Femur (tissue), 1 donor: ENCODE measurements around the gene MIPOL1.
"Not testable (repeated sequence)": the region's sequence is repeated elsewhere in the genome, so short reads cannot be mapped to it uniquely, and the experiment has no call there.

Experiments
- DNase-seq: peaks from one replicate; pipeline ENCODE4 v3.0.0-alpha.2; 2017

The MIPOL1 gene

DNA sequence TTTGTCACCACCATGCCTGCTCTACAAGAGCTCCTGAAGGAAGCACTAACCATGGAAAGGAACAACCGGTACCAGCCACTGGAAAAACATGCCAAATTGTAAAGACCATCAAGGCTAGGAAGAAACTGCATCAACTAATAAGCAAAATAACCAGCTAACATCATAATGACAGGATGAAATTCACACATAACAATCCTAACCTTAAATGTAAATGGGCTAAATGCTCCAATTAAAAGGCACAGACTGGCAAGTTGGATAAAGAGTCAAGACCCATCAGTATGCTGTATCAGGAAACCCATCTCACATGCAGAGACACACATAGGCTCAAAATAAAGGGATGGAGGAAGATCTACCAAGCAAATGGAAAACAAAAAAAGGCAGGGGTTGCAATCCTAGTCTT lies 97.5 kb downstream of the MIPOL1 start:
- not testable (repeated sequence) for DNase-seq

DNA sequence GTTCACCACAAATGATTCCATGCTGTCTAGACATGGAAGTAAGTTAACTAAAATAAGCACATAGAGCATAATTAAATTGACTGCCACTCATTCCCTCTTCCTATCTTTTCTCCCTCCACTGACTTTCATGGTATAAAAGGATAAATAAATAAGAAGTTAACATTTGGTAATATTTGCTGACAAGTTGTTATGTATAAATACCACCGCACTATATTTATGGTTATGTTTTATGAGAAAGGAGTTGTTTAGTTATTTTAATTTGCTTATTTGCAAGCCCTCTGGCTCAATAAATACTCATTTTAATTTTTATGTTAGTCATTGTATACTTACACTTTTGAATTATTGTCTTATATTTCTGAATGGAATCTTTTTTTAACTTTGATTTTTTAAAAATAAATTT lies 113.5 kb downstream of the MIPOL1 start:
- DNase-seq = no peak

DNA sequence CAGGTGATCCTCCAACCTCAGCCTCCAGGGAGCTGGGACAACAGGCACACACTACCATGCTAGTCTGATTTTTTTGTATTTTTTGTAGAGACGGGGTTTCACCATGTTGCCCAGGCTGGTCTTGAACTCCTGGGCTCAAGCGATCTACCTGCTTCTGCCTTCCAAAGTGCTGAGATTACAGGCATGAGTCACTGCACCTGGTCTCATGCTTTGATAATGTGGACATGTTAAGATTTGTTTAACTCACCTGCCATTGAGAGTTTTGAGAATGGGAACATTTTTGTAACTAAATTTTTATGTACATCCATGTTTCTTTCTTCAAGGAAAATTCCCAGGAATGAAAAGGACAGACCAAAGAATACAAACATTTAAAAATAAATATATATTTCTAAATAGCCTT lies 121.2 kb downstream of the MIPOL1 start:
- no peak for DNase-seq

DNA sequence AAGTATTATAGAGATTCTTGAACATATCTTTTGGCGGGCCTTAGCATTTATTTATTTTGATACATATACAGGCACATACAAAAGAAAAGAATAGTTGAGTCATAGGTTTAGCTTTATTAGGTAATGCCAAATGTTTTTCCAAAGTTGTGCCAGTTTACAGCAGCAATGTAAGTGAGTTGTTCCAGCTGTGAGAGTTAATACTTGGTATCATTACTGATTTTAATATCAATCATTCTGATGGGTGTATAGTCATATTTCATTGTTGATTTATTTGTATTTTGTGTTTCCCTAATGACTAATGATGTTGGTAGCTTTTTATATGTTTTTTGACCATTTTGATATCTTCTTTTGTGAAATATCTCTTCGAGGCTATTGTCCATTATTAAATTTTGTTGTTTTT lies 122.4 kb downstream of the MIPOL1 start:
- no peak for DNase-seq

DNA sequence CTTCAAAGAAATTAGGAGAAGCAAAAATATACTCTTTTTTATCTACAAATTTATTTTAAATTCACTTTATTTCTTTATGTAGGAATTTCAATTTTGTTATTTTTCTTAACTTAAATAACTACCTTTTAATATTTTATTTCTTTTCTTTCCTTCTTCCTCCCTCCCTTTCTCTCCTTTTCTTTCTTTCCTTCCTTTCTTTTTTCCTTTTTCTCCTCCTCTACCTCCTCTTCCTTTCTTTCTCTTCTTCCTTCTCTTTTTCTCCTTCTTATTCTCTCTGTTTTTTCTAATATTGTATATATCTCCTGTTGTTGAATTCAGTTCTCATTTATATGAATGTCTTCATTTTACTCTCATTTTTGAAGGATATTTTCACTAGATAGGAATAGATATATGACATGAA lies 127.6 kb downstream of the MIPOL1 start:
- DNase-seq = no peak

DNA sequence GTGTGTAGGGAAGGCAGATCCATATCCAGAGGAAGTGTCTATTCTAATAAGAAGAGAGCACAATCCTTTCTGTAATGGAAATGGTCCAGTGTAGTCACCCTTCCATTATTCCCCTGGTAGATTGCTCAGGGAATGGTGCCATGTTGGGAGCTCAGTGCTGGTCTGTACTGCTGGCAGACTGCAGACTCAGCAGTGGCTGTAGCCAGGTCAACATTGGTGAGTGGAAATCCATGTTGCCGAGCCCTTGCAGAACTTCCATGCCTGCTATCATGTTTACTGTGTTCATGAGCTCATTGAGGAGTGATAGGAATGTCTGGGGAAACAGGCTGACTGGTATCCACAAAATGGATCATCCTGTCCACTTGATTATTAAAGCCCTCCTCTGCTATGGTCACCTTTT lies 128.7 kb downstream of the MIPOL1 start:
- DNase-seq = no peak

DNA sequence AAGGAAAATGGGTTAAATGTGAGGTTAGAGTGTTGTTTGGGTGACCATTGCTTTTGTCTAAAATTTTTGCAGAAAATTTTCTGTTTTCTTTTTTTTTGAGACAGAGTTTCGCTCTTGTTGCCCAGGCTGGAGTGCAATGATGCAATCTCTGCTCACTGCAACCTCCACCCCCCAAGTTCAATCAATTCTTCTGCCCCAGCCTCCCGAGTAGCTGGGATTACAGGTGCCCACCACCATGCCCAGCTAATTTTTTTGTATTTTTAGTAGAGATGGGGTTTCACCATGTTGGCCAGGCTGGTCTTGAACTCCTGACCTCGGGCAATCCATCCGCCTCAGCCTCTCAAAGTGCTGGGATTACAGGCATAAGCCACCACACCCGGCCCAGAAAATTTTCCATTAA lies 130.2 kb downstream of the MIPOL1 start:
- DNase-seq = not testable (repeated sequence)

DNA sequence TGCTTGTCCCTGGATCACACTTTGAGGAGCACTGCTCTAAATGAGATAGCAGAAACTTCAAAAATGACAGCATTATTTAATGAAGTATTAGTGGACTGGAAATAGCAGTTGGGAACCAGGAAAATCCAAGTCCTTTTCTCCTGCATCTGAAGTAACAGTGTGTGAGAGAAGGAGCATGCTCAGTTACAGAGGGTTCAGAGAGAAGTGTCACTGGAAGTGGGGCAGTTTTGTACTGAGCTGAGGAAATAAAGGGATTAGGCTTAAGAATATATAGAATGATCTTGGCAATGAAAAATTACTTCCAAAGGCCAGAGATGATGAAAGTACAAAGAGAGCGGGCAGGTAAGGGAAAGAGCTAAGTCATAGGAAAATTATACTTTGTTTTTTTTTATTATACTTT lies 130.9 kb downstream of the MIPOL1 start:
- DNase-seq = no peak

DNA sequence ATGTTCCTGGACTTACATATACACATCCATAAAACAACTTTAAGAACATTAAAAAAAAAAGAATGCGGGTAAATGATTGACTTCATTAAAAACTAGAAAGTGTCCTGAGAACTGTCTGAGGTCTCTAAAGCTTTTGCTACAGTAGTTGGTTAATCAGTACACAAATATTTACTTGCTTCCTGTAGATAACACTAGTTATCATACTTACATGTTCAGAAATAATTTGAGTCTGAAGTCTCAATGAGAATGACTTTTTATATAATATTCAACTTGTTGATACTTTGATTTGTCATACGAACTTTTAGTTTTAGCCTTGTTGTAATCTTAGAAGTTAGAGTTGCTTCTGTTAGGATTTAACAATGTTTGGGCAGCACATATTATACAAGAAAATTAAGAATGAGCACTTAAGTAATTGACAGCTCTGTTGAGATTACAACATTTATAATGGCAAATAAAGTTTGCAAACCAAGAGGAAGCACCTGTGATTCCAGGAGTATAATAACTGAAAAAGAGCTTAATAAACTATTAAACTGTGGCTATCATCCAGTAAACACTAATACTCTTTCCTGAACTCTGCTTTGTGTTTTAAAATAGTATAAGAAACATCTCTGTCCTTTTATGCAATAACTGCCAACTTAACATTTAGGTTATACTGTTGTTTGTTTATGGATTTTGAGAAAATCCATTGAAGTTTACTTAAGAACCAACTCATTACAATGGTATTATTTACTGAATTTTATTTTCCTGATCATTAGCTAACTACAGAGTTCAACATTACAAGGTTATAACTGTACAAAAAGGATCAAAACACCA lies 131.7 kb downstream of the MIPOL1 start:
- no peak for DNase-seq

DNA sequence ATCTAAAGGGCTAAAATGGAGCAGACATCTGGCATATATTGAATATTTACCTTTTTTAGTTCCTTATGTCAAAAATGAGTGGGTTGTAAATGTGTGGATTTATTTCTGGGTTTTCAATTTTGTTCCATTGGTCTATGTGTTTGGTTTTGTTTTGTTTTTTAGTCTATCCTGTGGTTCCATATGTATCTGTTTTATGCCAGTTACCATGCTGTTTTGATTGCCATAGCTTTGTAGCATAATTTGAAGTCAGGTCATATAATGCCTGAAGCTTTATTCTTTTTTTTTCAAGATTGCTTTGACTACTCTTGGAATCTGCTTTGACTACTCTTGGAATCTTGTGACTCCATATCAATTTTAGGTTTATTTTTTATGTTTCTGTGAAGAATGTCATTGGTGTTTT lies 133.2 kb downstream of the MIPOL1 start:
- no peak for DNase-seq

DNA sequence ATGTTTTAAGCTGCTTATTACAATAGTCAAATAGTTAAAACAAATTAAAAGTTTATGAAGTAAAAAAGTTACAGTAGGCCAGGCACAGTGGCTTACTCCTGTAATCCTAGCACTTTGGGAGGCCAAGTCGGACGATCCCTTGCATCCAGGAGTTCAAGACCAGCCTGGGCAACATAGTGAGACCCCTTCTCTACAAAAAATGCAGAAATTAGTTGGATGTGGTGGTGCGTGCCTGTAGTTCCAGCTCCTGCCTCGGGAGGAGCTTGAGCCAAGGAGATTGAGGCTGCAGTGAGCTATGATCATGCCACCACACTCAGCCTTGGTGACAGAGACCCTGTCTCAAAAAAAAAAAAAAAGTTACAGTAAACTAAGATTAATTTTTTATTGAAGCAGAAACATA lies 142.6 kb downstream of the MIPOL1 start:
- no peak for DNase-seq

DNA sequence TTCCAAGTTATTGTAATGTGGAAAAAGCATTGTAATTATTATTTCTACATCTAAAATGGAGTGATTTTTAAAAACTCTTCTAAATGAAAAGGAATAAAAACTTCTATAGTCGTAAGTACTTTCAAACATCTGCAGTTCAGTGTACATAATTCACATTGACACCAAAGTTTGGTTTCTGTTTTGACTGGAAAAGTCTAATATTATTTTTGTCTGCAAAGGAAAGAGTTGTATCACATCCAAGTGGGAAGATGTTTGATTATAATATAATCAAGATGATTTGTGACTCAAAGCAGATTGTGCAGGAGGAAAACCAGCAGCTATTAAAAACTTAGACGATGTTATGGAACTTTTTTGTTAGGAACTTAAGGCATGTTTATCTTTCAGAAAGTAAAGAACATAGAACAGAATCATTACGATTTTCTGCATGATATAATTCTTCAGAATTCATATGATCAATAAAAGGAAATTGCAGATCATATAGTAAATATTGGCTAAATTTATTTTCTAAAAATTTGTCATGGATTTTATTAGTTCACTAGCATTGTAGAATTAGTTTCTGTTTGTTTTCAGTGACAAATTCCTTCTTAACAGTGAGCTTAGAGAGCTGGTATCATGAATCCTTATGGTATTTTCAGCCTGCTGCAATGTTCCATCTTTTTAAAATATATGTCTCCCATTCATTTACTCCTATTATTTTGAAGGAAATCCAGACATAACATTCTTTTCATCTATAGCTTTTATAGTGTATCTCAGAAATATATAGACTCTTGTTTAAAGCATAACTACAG lies 145.8 kb downstream of the MIPOL1 start:
- no peak for DNase-seq

DNA sequence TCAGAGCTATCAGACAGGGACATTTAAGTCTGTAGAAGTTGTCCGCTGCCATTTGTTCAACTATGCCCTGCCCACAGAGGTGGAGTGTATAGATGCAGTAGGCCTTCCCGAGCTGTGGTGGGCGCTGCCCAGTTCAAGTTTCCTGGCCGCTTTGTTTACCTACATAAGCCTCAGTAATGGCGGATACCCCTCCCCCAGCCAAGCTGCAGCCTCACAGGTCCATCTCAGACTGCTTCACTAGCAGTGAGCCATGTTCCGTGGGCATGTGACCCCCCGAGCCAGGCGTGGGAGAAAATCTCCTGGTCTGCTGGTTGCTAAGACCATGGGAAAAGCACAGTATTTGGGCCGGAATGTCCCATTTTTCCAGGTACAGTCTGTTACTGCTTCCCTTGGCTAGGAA lies 165.9 kb downstream of the MIPOL1 start:
- no peak for DNase-seq

DNA sequence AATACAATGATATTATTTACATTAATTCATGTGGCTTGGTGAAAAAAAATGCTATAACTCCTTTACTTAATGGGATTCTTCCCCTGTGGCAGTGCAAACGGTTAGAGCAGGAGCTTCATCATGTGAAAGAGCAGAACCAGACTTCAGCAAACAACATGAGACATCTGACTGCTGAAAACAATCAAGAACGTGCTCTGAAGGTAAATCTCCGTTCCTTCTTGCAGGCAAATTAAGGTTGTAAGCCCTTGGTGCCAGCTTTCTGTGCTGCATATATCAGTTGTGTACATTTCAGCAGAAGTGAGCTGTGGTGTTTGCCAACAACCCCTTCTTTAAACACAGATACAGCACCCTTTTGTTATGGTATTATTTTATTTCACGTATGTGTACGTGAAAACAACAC lies 171.7 kb downstream of the MIPOL1 start:
- no peak for DNase-seq

DNA sequence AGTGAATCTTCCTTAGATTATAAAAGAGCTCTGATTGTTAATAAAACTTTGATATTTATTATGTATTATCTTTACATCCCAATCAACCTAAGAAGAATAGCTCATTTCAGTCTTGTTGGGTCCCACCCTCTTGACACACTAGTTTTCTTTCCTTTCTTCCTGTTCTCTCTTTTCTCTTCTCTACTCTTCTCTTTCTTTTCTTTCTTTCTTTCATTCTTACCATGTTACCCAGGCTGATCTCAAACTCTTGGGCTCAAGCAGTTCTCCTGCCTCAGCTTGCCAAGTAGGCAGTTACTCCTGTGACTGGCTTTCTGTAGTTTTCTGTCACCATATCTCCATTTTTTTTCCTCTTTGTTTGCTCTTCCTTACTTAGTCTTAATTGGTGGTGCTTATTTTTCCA lies 177.8 kb downstream of the MIPOL1 start:
- DNase-seq = no peak

DNA sequence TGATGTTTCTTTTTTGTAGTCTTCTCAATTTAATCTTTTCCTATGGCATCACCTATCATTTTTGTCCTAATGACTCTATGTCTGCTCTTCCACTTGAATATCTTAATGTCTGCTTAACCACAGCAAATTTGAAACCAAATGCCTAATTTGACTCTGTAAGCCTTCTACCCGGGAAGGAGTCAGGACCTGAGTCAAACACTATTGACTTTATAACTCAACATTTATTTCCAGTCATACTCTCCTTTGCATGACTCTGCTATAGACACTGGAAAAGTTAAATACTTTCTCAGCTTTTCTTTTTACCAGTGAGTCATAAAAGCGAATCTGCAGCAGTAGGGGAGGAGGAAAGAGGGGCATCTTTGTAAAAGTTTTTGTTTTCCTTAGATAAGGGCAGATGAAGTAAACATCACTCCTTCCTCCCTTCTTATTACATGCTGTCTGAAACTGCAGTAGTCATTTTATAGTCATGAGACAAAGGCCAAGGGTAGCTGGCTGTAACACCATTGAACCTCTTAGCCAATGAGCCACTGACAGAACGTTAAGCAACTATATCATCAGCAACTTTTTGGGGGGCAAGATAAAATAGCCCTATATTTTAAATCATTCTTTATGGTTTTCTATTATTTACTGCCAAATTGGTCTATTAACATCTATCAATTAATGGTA lies 179.3 kb downstream of the MIPOL1 start:
- DNase-seq = no peak

DNA sequence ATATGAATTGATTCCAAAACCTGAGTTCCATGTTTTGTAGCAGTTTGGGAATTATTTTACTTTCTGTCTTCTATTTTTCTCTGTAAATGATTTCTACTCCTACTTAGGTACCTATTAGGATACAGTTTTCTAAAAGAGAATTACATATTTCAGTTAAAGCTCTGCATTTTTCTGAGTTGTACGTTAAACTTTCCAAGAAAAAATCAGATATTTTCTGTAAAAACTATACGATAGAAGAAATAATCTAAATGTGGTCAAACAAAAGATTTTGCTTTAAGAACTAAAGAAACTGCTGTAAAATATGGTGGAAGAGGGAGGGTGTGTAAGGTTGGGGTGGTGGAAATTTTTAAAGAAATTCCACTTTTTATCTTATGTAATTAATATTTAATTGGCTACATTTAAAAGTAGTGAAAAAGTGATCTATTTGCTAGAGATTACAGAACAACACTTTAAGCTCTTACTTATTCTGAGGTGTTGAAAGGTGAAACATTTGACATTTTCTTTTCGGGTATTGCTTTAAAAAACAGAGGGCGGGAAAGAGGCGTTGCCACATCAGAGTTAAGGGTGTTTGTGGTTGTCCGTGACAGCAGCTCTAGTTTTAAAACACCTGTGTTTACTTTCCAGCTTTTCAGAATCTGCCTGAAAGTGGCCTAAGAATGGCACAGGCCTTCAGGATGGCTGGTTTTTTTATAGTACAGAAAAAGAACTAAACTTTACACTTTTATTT lies 187.3 kb downstream of the MIPOL1 start:
- no peak for DNase-seq

DNA sequence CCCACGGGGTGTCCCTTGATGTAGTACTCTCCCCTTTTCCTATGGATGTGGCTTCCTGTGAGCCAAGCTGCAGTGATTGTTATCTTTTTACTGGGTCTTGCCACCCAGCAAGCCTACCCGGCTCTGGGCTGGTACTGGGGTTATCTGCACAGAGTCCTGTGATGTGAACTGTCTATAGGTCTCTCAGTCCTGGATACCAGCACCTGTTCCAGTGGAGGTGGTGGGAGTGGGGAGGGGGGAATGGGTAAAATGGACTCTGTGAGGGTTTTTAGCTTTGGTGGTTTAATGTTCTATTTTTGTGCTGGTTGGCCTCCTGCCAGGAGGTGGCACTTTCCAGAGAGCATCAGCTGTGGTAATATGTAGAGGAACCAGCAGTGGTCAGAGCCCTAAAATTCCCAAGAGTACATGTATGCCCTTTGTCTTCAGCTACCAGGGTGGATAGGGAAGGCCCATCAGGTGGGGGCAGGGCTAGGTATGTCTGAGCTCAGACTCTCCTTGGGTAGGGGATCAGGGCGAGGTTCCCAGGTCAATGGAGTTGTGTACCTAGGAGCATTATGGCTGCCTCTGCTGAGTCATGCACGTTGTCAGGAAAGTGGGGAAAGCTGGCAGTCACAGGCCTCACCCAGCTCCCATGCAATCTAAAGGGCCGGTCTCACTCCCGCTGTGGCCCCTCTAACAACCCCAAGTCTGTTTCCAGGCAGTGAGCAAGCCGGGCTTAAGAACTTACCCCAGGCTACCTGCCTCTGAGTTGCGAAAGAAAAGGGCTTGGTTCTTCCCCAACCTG lies 199.6 kb downstream of the MIPOL1 start:
- DNase-seq = not testable (repeated sequence)

DNA sequence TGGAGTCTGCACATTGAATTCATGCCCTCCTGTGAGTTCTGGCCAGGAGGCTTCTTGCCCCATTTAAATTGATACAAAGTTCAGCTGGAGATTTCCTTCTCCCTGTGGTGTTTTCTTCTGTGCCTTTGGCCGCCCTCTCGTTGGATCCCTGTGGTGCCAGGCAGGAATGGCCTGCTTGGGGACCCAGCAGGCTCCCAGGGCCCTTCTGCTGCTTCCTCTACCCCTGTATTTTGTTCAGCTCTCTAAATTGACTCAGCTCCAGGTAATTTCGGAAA lies 200.1 kb downstream of the MIPOL1 start:
- DNase-seq = no peak

DNA sequence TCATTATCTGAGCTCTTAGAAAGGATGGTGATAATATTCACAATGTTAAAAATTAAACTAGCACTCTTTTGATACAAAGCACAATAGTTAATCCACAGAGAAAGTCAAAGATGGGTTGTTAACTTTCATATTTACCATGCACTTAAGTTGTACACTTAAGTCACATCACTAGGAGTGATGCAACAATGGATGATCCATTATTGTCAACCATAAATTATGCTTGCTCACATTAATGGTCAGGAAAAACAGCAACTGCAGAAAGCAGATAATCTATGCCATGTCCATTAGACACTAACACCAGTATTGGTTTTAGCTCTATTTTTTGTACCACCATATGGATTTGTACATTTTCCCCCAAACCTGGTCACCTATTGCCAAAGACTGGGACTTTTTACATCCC lies 201.8 kb downstream of the MIPOL1 start:
- no peak for DNase-seq

DNA sequence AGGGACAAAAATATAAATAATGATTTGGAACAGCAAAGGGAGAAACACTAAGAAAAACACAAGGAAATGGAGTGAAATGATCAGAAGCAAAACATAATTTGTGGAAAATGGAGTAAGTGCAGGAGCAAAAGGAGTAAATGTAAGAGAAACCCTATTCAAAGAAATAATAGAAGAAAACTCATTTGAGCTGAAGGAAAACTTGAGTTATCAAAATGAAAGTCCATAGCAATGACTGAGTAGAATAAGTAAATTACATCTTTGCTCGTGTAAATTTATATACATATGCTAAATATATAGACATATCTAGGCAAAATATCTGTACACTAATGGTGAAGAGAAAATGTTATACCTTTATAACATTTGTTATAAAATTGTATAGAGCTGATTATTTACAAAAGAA lies 203.4 kb downstream of the MIPOL1 start:
- DNase-seq = no peak

DNA sequence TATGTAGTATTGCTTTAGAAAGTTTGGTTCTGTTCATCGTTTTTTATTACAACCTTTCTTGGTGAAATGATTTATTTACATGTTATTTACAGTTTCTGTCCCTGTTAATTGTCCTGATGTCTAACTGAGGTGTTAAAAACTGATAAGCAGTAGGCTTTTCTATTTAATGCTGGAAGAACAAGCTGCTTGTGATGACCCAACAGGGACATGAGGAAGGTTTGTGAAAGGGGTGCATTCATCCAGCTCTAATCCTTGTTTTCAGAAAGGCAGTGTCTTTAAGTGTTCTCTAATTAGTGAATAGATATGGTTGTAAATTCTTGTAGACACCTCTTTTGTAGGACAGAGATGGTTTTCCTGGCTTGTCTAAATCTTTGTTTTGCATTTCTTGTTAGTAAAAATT lies 205.9 kb downstream of the MIPOL1 start:
- DNase-seq = no peak

DNA sequence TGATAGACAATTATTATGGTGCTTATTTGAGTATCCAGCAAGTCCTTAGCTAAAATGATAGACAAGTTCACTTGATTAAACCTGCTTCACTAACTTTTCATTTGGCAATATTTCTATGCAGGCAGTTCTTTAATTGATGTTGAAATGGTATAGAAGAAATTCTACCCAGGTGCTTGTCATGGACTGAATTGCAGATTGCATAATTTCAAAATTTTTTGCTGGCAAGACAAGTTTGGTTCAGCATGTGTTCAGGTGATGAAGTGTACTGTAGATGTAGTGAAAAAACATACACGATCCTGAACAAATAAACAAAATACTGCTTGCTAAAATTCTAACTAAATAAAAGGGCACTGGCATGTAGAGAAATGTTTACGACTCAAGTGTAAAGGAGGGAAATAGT lies 208.4 kb downstream of the MIPOL1 start:
- DNase-seq = no peak
